ENCODE measurements around the gene ACADSB.

GRCh38 chr10:122974023-122974422, 34.8 kb upstream of the ACADSB start:
- TF ChIP-seq POLR2A (IDR thresholded peaks at IDR 0.05) (no peak), POLR2AphosphoS5 (IDR thresholded peaks at IDR 0.05) (no peak), CTCF (IDR thresholded peaks at IDR 0.05) (no peak), EP300 (IDR thresholded peaks at IDR 0.05; ENCODE audit: low read depth) (no peak)

Measured in transverse colon (tissue), 4 donors.